Head of caudate nucleus (tissue), 42 donors: ENCODE data around the gene SLITRK6.
A peak's percentile ranks its signal among the peaks of the same experiment; 100 is the strongest.

ENCODE experiments used
- DNase-seq, 42 donors: peaks; one replicate each; pipeline versions ENCODE4 v3.0.0 to v3.0.0-alpha.2; 2020 to 2021; ENCODE audit warnings: mixed read lengths in 7 of 42
- intact Hi-C: fragments of 100-400 bp; cut with DNase I; formaldehyde crosslinking; loops from one replicate; pipeline ENCODE4 v1.15.0; 2022

Gene SLITRK6, protein sequence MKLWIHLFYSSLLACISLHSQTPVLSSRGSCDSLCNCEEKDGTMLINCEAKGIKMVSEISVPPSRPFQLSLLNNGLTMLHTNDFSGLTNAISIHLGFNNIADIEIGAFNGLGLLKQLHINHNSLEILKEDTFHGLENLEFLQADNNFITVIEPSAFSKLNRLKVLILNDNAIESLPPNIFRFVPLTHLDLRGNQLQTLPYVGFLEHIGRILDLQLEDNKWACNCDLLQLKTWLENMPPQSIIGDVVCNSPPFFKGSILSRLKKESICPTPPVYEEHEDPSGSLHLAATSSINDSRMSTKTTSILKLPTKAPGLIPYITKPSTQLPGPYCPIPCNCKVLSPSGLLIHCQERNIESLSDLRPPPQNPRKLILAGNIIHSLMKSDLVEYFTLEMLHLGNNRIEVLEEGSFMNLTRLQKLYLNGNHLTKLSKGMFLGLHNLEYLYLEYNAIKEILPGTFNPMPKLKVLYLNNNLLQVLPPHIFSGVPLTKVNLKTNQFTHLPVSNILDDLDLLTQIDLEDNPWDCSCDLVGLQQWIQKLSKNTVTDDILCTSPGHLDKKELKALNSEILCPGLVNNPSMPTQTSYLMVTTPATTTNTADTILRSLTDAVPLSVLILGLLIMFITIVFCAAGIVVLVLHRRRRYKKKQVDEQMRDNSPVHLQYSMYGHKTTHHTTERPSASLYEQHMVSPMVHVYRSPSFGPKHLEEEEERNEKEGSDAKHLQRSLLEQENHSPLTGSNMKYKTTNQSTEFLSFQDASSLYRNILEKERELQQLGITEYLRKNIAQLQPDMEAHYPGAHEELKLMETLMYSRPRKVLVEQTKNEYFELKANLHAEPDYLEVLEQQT

GRCh38 chr13:85799097-85799582 lies at the start of gene SLITRK6:
Gene SLITRK6, minus strand, starts transcription at chr13:85799419. Its CDS starts 2,911 bp downstream, at chr13:85796508.
- intact Hi-C loops = no loop called here
- DNase-seq = peak in 22 of 42 donors; percentile 3 to 78 (median 38)

GRCh38 chr13:85847012-85847411 lies 47.8 kb upstream of the SLITRK6 start:
- intact Hi-C loops = no loop called here
- no peak for DNase-seq

GRCh38 chr13:85841427-85841826 lies 42.2 kb upstream of the SLITRK6 start:
- intact Hi-C loops = no loop called here
- no peak for DNase-seq

DNA sequence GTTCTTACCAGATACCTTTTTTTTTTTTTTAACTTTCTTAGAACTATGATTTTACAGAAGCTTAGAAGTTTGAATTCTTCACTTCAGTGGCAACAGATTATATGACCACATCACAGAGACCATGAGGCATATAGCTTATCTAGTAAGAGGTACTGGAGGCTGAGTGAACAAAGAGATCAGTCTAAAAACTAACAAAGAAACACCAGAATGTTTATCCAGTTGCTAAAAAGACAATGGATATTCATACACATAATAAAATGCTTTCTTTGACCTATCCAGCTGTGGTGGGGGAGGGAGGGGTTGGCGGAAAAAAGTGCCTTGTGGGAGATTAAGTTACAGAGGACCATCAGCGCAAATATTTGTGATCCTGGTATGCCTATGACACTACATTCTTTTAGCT lies 34.7 kb upstream of the SLITRK6 start:
- peak in 14 of 42 donors; percentile 14 to 51 (median 25) for DNase-seq
- intact Hi-C loops = no loop called here

DNA sequence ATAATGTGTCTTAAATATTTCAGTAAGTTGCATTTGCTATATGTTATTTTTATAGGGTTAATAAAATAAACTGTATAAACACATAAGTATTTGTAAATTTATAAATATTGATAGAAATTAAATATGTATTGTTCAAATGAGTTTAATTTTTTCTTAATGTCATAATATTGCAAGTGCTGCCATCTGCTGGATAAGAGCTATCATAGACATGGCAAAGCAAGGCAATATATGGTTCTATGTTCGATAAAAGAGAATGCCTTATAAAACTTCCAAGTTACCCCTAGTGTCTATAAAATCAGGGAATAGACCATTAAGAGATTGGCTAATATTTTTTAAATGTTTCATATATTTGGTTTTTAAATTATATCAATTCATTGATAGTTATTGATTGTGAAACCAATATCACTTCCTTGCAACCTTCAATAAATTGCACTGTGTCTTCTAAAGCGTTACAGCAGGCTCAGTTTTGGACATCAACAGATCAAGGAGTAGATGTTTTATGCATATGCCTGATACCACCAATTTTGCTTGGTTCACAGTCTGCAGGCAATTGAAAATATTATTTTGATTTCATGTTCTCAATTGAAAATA lies 29.0 kb upstream of the SLITRK6 start:
- intact Hi-C loops = no loop called here
- DNase-seq = peak in 2 of 42 donors; percentile 4 to 5

DNA sequence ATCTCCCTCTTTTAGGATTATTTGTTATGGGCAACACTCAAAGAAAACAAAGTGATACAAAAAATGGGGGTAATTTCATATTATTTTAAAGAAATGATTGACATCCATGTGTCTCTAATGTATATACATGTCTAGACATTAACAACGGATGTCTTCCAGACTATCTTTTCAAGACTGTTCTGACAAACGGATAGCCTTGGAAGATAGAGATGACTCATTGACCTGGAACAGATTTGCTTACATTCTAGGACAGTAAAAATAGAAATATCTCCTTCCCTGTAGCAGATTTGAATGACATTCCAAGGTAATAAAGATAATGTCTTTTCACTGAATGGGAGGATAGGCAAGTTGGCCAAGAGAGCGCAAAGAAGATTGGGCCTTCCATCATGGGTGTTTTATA lies 26.2 kb upstream of the SLITRK6 start:
- intact Hi-C loops = no loop called here
- no peak for DNase-seq

- intact Hi-C loops = no loop called here
- DNase-seq = no peak
Observed at GRCh38 chr13:85823832-85824231, 24.6 kb upstream of the SLITRK6 start.

GRCh38 chr13:85819513-85819912 lies 20.3 kb upstream of the SLITRK6 start:
- intact Hi-C loops = no loop called here
- no peak for DNase-seq

DNA sequence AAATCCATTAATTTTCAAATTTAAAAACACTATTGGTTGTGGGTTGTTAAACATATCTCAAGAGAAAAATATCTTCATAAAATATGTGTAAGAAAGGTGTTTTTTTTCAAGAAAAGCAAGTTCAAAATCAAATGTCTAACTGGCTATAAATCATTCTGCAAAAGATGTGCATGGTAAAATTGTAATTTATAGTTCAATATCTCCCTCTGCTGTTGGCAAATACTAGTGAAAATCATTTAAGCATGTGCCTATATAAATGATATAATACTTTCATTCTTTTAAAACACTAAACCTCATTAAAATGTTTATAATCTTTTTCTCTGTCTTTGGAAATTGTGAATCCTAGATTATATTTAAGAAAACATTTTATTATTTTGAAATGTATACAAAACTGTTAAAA lies 17.2 kb upstream of the SLITRK6 start:
- no peak for DNase-seq
- intact Hi-C loops = no loop called here

- DNase-seq = no peak
- intact Hi-C loops = no loop called here
Observed at GRCh38 chr13:85812282-85812681, 13.1 kb upstream of the SLITRK6 start.

DNA sequence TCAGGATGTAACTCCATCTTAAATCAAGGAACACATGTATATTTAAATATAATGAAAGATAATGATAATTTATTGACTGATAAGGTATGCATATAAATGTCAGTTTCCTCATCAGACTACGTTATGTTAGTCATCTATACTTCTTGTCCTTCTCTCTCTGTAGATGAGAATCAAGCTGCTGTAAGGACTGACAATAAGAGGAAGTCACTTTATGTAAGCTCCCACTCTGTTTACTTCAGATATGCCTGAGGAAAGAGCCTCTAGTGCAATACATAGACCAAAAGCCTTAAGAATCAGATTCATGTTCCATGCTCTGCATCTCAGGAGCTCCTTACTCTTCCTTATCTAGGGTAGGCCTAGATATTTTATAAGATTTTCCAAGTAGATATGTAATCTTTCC lies 9.6 kb upstream of the SLITRK6 start:
- intact Hi-C loops = loop anchor here (5.0 kb wide), 1 partner anchor 892 kb away; no protein-coding TSS in a partner anchor

GRCh38 chr13:85806553-85807175 lies 7.4 kb upstream of the SLITRK6 start:
- DNase-seq = peak in 3 of 42 donors; percentile 7 to 43 (median 9)
- intact Hi-C loops = loop anchor here (5.0 kb wide), 1 partner anchor 889 kb away; no protein-coding TSS in a partner anchor

More for the DNA sequence above, 9.6 kb upstream of the SLITRK6 start:
- no peak for DNase-seq

DNA sequence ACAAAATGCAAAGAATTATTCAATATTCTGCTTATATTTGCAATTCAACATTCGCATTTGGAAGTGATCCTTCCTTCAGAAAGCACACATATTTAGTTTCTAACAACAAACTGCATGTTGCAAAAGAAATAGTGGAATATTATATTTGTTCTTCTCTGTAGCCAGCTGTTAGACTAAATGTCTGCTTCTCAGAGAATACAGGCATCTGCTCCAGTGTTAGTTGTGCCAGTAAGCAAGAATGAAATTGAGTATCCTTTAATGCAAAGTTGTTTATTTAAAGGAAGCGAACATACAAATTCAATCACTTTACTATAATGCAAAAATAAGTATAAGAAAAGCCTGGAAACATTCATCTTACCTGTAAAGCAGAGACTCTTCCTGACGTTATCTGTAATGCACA lies 663 bp downstream of the SLITRK6 start:
- DNase-seq = no peak
- intact Hi-C loops = no loop called here

GRCh38 chr13:85797311-85797710 lies 1.9 kb downstream of the SLITRK6 start:
- intact Hi-C loops = no loop called here
- DNase-seq = no peak

DNA sequence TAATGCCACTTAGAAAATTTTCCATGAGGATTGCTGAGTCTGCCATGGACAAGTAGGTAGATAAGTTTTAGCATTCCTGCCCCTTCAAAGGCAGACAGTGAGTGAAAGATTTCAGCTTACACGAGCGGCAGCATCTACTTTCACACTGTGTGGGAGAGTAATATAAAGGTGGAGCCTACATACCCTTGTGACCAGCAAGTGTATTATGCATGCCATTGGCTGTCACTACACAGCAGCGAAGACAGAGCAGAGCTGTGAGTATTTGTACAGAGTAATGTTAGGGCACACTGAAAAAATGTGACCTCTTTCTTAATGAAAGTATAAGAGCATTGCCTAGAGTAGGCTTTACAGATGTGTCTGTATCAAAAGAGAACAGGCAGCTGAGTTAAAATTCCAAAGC lies 14.0 kb downstream of the SLITRK6 start:
- no peak for DNase-seq
- intact Hi-C loops = no loop called here

GRCh38 chr13:85772367-85772766 lies 26.9 kb downstream of the SLITRK6 start:
- no peak for DNase-seq
- intact Hi-C loops = no loop called here

GRCh38 chr13:85771856-85772255 lies 27.4 kb downstream of the SLITRK6 start:
- intact Hi-C loops = no loop called here
- no peak for DNase-seq

DNA sequence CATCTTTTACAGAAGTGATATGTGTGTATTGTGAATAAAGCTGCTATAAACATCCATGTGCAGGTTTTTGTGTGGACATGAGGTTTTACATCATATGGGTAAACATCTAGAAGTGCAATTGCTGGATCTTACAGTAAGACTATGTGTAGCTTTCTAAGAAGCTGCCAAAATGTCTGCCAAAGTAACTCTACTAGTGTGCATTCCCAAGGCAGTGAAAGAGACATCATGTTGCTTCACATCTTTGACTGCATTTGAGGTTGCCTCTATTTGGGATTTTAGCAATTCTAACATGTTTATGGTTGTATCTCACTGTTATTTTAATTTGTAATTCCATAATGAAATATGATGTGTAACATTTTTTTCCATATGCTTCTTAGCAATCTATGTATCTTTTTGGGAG lies 30.3 kb downstream of the SLITRK6 start:
- intact Hi-C loops = no loop called here

GRCh38 chr13:85755123-85755522 lies 44.1 kb downstream of the SLITRK6 start:
- intact Hi-C loops = no loop called here
- DNase-seq = no peak

More for the DNA sequence above, 30.3 kb downstream of the SLITRK6 start:
- no peak for DNase-seq
